SK-N-MC (cell line): ENCODE results near the gene SLC22A24.

Source experiments
- EZH2 ChIP-seq: fragments of 200-600 bp; sonication (generic); IDR thresholded peaks from one replicate; pipeline ENCODE4 v1.6.1; 2017; ENCODE audit warnings: antibody characterized with exemption
- POLR2AphosphoS5 ChIP-seq: IDR thresholded peaks from 2 replicates; pipeline ENCODE4 v1.6.1; 2012; ENCODE audit warnings: mild to moderate bottlenecking, low read depth, low read length, borderline replicate concordance

- TF ChIP-seq POLR2AphosphoS5 (no peak), EZH2 (no peak)
Measured at GRCh38 chr11:63177872-63178271, 33.9 kb upstream of the SLC22A24 start.
